ENCODE data around the gene MYOZ3. TPM values are rescaled to one million over a fixed set of nuclear protein-coding genes. Genes with fewer than 3 reads are reported as not detected.

MYOZ3 gene
- total RNA-seq, 1 donor from 2014 or later: 12.0 TPM

GRCh38 chr5:150659360-150660107 lies 1.5 kb upstream of the MYOZ3 start:
- Mint-ChIP-seq H3K27me3 (ENCODE audit: unreplicated experiment) (peaks cover 14% of the 10 kb centered on the region), H3K9me3 (ENCODE audit: unreplicated experiment) (no peaks in the 10 kb centered on the region), H3K4me3 (ENCODE audit: unreplicated experiment) (no peak overlapping the region), H3K27ac (ENCODE audit: unreplicated experiment) (peak overlapping the region; percentile 27), H3K36me3 (ENCODE audit: low read depth, unreplicated experiment) (peaks cover 13% of the 10 kb centered on the region), H3K4me1 (ENCODE audit: unreplicated experiment) (peaks cover 29% of the 10 kb centered on the region)
- no peak for TF ChIP-seq CTCF (IDR thresholded peaks at IDR 0.05; ENCODE audit: unreplicated experiment)
- no peak for DNase-seq (ENCODE audit: low spot score)

GRCh38 chr5:150660108-150660831 lies 781 bp upstream of the MYOZ3 start:
- peak overlapping the region; percentile 27 for H3K27ac Mint-ChIP-seq (ENCODE audit: unreplicated experiment)
- H3K27me3 Mint-ChIP-seq (ENCODE audit: unreplicated experiment): peaks cover 14% of the 10 kb centered on the region
- H3K4me3 Mint-ChIP-seq (ENCODE audit: unreplicated experiment): no peak overlapping the region
- no peaks in the 10 kb centered on the region for H3K9me3 Mint-ChIP-seq (ENCODE audit: unreplicated experiment)
- H3K4me1 Mint-ChIP-seq (ENCODE audit: unreplicated experiment): peaks cover 29% of the 10 kb centered on the region
- DNase-seq (ENCODE audit: low spot score): no peak
- peaks cover 13% of the 10 kb centered on the region for H3K36me3 Mint-ChIP-seq (ENCODE audit: low read depth, unreplicated experiment)
- TF ChIP-seq CTCF (IDR thresholded peaks at IDR 0.05; ENCODE audit: unreplicated experiment): no peak

GRCh38 chr5:150661821-150662596 lies 958 bp downstream of the MYOZ3 start:
- no peak overlapping the region for H3K27ac Mint-ChIP-seq (ENCODE audit: unreplicated experiment)
- no peaks in the 10 kb centered on the region for H3K9me3 Mint-ChIP-seq (ENCODE audit: unreplicated experiment)
- no peak for DNase-seq (ENCODE audit: low spot score)
- H3K27me3 Mint-ChIP-seq (ENCODE audit: unreplicated experiment): peaks cover 11% of the 10 kb centered on the region
- TF ChIP-seq CTCF (IDR thresholded peaks at IDR 0.05; ENCODE audit: unreplicated experiment): no peak
- H3K36me3 Mint-ChIP-seq (ENCODE audit: low read depth, unreplicated experiment): peaks cover 10% of the 10 kb centered on the region
- H3K4me1 Mint-ChIP-seq (ENCODE audit: unreplicated experiment): peaks cover 29% of the 10 kb centered on the region
- H3K4me3 Mint-ChIP-seq (ENCODE audit: unreplicated experiment): no peak overlapping the region

GRCh38 chr5:150662731-150663516 lies 1.9 kb downstream of the MYOZ3 start:
- Mint-ChIP-seq H3K4me1 (ENCODE audit: unreplicated experiment) (peaks cover 24% of the 10 kb centered on the region), H3K27ac (ENCODE audit: unreplicated experiment) (no peak overlapping the region), H3K9me3 (ENCODE audit: unreplicated experiment) (no peaks in the 10 kb centered on the region), H3K4me3 (ENCODE audit: unreplicated experiment) (no peak overlapping the region), H3K36me3 (ENCODE audit: low read depth, unreplicated experiment) (peaks cover 6% of the 10 kb centered on the region), H3K27me3 (ENCODE audit: unreplicated experiment) (peaks cover 5% of the 10 kb centered on the region)
- DNase-seq (ENCODE audit: low spot score): no peak
- no peak for TF ChIP-seq CTCF (IDR thresholded peaks at IDR 0.05; ENCODE audit: unreplicated experiment)
